H1 (cell line): ENCODE measurements around the gene CDH7.

ENCODE experiments used
- POLR2A ChIP-seq, 2 experiments: IDR thresholded peaks; 1 replicate in 1 of 2; 2 replicates in 1 of 2; pipeline ENCODE4 v1.6.1; 2011; ENCODE audit warnings: low read depth in 2 of 2, low read length in 2 of 2, mild to moderate bottlenecking in 2 of 2; ENCODE audit errors: control extremely low read depth in 1 of 2
- SP1 ChIP-seq: IDR thresholded peaks from 2 replicates; pipeline ENCODE4 v1.6.1; 2011; ENCODE audit warnings: low read depth, low read length

- TF ChIP-seq SP1 (no peak), POLR2A (IDR thresholded peaks at IDR 0.05; ENCODE audit: control extremely low read depth in 1 of 2, low read depth in 2 of 2, low read length in 2 of 2) (no peak)
Measured at GRCh38 chr18:65761636-65762295, 11.0 kb downstream of the CDH7 start.
